LNCaP clone FGC (cell line): ENCODE data around the gene SPDYE4.

ENCODE experiments used
- DNase-seq: peaks from one replicate; pipeline ENCODE4 v3.0.0-alpha.2; 2011; ENCODE audit warnings: low read depth
- H3K4me3 ChIP-seq: 2 replicates; pipeline ENCODE4 v1.5.1; 2011; ENCODE audit warnings: mild to moderate bottlenecking, low read depth, low read length, control low read depth
- TF ChIP-seq, protein P1 (sequence below): IDR thresholded peaks from 2 replicates; pipeline ENCODE4 v1.5.1; 2012; ENCODE audit warnings: mild to moderate bottlenecking; ENCODE audit not compliant: control insufficient read depth, insufficient read depth; ENCODE audit errors: extremely low read depth

The SPDYE4 gene

DNA sequence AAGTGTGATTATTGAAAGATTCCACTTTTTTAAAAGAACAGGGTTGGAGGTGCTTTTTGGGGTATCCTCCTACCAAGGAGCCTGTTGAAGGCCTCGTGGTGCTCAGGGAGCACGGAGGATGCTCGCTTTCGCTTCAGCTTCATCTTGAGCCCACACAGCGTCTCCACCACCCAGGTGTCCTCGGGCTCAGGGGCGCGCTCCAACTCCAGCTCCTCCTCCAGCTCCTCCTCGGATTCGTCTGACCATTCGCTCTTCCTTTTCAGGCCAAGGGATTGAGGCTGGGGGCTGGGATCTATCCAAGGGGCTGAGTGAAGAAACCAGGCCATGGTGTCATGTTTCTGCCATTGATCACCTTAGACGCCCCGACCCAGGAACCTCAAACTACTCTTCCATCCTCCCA is 1.2 kb downstream of the SPDYE4 start:
- TF ChIP-seq, protein P1, sequence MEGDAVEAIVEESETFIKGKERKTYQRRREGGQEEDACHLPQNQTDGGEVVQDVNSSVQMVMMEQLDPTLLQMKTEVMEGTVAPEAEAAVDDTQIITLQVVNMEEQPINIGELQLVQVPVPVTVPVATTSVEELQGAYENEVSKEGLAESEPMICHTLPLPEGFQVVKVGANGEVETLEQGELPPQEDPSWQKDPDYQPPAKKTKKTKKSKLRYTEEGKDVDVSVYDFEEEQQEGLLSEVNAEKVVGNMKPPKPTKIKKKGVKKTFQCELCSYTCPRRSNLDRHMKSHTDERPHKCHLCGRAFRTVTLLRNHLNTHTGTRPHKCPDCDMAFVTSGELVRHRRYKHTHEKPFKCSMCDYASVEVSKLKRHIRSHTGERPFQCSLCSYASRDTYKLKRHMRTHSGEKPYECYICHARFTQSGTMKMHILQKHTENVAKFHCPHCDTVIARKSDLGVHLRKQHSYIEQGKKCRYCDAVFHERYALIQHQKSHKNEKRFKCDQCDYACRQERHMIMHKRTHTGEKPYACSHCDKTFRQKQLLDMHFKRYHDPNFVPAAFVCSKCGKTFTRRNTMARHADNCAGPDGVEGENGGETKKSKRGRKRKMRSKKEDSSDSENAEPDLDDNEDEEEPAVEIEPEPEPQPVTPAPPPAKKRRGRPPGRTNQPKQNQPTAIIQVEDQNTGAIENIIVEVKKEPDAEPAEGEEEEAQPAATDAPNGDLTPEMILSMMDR, result no peak
- no peak for DNase-seq
- no peak overlapping the region for H3K4me3 ChIP-seq

DNA sequence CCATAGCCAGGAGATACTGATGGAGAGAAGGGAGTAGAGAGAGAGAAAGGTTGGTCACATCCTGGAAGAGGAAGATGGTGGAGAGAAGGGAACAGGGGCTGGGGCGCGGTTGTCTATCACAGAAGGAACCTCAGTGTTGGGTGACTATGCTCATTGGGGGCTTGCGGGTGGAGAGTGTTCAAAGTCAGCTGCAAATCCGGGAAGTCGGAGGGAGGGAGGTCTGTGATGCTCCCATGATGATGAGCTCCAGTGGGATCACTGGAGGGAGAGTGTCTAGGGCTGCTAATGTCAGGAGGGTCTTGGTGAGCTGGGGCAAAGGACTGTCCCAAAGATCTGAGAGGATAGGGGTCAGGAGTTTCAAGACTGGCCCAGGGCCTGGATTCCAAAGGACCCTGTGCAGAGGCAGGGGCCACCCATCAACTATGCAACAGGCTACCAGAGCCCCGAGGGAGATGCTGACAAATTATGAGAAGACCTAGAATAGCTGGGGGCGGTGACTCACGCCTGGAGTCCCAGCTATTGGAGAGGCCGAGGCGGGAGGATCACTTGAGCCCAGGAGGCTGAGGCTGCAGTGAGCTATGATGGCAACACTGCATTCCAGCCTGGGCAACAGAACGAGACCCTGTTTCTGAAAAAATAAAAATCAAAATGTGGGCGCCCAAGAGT is 2.6 kb downstream of the SPDYE4 start:
- DNase-seq, result no peak
- TF ChIP-seq, protein P1, result no peak
- no peak overlapping the region for H3K4me3 ChIP-seq

DNA sequence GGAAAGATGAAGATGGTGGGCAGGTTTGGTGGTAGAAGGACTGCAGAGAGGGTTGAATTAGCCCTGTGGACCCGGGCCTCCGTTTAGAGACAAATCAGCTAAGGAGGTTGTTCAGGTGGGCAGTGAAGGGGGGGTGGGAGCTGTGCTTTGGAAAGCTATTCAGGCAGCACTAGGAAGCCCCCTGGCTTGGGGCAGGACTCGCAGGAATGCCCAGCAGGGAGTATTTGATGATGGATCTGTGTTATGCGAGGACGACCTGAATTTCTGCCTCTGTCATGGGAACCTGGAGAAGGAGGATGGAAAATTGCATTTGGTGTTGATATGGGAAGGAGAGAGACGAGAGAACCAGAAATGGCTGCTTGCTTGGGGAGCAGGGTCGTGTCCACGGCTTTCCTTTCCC is 3.5 kb downstream of the SPDYE4 start:
- H3K4me3 ChIP-seq, result no peak overlapping the region
- DNase-seq, result no peak
- TF ChIP-seq, protein P1, result no peak

DNA sequence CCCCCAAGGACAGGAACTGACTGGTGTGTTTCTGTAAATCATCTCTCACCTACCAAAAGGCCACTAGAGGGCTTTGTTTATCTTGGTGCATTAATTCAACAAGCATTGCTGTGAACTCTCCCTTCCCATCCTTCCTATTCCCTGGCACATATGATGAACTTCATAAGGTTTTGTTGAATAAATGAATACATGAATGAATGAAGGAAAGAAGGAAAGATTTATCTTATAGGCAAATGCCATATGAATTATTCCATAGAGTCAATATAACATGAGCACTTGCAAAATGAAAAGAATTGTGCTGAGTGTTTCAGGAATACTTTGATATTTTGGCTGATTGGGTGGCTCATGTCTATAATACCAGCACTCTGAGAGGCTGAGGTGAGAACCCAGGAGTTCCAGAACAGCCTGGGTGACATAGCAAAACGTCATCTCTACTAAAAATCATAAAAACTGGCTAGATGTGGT is 4.3 kb downstream of the SPDYE4 start:
- no peak overlapping the region for H3K4me3 ChIP-seq
- TF ChIP-seq, protein P1, result peak; percentile 65
- peak; percentile 15 for DNase-seq

DNA sequence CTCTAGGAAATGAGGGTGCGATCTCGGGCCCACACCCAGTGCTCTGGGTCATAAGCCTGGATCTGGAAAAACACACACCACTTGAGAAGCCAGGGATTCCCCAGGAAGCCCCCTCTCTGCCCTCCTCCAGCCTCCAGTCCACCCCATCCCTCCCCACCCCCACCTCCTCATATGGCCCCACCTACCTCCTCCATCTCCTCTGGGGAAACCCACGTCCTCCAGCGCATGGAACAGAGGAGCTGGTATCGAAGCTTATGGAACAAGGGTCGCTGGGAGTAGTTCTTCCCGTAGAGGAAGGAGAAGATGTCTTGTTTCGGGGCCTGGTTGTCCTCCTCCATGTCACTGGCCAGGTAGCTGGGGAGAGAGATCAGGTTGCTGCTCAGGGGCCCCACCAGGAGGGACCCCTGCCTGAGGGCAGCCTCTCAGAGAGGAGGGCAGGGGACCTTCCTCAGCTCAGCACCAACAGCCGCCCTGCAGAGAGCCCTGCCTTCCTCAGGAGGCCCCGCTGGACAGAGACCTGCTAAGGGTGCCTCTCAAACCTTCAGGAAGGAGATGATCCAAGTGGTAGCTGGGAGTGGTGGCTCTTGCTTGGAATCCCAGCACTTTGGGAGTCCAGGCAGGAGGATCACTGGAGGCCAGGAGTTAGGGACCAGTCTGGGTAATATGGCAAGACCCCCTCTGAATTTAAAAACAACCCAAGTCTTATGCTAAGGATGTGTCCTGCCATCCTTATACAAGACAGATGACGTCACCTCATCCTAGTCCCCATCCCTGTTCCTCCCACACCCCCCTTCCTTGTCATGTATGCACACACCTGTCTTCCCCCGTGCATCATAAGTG is 5.0 kb downstream of the SPDYE4 start:
- H3K4me3 ChIP-seq, result no peak overlapping the region
- TF ChIP-seq, protein P1, result no peak
- DNase-seq, result no peak

DNA sequence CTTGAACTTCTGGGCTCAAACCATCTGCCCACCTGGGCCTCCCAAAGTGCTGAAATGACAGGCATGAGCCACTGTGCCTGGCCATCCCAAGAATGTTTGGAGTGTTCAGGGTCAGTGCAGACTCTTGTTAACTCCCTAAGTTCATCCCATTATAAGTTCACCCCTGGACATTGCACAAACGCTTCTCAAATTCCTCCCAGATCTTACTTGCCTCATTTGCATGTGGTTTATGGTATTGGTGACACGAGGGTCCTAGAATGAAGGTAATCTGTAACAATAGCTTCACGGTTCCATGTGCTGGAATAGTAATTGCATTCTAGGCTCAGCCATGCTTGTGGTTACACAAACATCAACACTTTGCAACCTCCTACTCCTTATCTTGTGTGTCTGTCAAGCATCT is 8.7 kb downstream of the SPDYE4 start:
- no peak overlapping the region for H3K4me3 ChIP-seq
- TF ChIP-seq, protein P1, result no peak
- no peak for DNase-seq
